Measurements from ENCODE around the gene IGHMBP2.

IGHMBP2 gene

GRCh38 chr11:68936358-68936636 is 32.6 kb downstream of the IGHMBP2 start:
- TF ChIP-seq EGR1 (IDR thresholded peaks at IDR 0.05), result no peak
- no peak for TF ChIP-seq CREB1 (IDR thresholded peaks at IDR 0.05; ENCODE audit: low read depth)
- TF ChIP-seq EP300 (IDR thresholded peaks at IDR 0.05; ENCODE audit: borderline replicate concordance), result no peak
- no peak for TF ChIP-seq MAX (IDR thresholded peaks at IDR 0.05)
- no peak for TF ChIP-seq NFIC (IDR thresholded peaks at IDR 0.05)
- TF ChIP-seq RAD21 (IDR thresholded peaks at IDR 0.05; ENCODE audit: low read depth), result no peak
- no peak for TF ChIP-seq REST (IDR thresholded peaks at IDR 0.05; ENCODE audit: low read depth)
- no peak for TF ChIP-seq TEAD4 (IDR thresholded peaks at IDR 0.05)
- TF ChIP-seq FOXM1 (IDR thresholded peaks at IDR 0.05; ENCODE audit: borderline replicate concordance, low read depth), result no peak
- TF ChIP-seq USF1 (IDR thresholded peaks at IDR 0.05), result no peak
- no peak for TF ChIP-seq CEBPB (IDR thresholded peaks at IDR 0.05)

GRCh38 chr11:68936676-68937620 is 33.3 kb downstream of the IGHMBP2 start:
- no peak for TF ChIP-seq TCF12 (IDR thresholded peaks at IDR 0.05; ENCODE audit: low read depth)
- no peak for TF ChIP-seq REST (IDR thresholded peaks at IDR 0.05; ENCODE audit: low read depth)
- TF ChIP-seq MAX (IDR thresholded peaks at IDR 0.05), result no peak
- TF ChIP-seq CEBPB (IDR thresholded peaks at IDR 0.05), result no peak
- no peak for TF ChIP-seq CREB1 (IDR thresholded peaks at IDR 0.05; ENCODE audit: low read depth)
- TF ChIP-seq NFIC (IDR thresholded peaks at IDR 0.05), result no peak
- TF ChIP-seq TEAD4 (IDR thresholded peaks at IDR 0.05), result no peak
- no peak for TF ChIP-seq EGR1 (IDR thresholded peaks at IDR 0.05)
- no peak for TF ChIP-seq EP300 (IDR thresholded peaks at IDR 0.05; ENCODE audit: borderline replicate concordance)
- no peak for TF ChIP-seq USF1 (IDR thresholded peaks at IDR 0.05)
- no peak for TF ChIP-seq FOXM1 (IDR thresholded peaks at IDR 0.05; ENCODE audit: borderline replicate concordance, low read depth)
- TF ChIP-seq ZBTB7A (IDR thresholded peaks at IDR 0.05; ENCODE audit: low read depth), result no peak

GRCh38 chr11:68938088-68938487 is 34.4 kb downstream of the IGHMBP2 start:
- TF ChIP-seq YY1 (IDR thresholded peaks at IDR 0.05; ENCODE audit: low read depth) (no peak), TAF1 (IDR thresholded peaks at IDR 0.05; ENCODE audit: low read depth) (no peak), CREB1 (IDR thresholded peaks at IDR 0.05; ENCODE audit: low read depth) (no peak), FOXM1 (IDR thresholded peaks at IDR 0.05; ENCODE audit: borderline replicate concordance, low read depth) (no peak), TCF12 (IDR thresholded peaks at IDR 0.05; ENCODE audit: low read depth) (no peak), ZBTB7A (IDR thresholded peaks at IDR 0.05; ENCODE audit: low read depth) (no peak), USF1 (IDR thresholded peaks at IDR 0.05) (no peak), EGR1 (IDR thresholded peaks at IDR 0.05) (no peak), RAD21 (IDR thresholded peaks at IDR 0.05; ENCODE audit: low read depth) (no peak), TEAD4 (IDR thresholded peaks at IDR 0.05) (no peak), MAX (IDR thresholded peaks at IDR 0.05) (no peak), REST (IDR thresholded peaks at IDR 0.05; ENCODE audit: low read depth) (no peak), EP300 (IDR thresholded peaks at IDR 0.05; ENCODE audit: borderline replicate concordance) (no peak)

All from Ishikawa (cell line).